HG03280 (cell line): ENCODE results near the gene SNED1.

Experiments used
- ATAC-seq: cut with Tn5 transposase; IDR thresholded peaks from one replicate; pipeline ENCODE4 v1.9.1; 2021; ENCODE audit warnings: mild to moderate bottlenecking, moderate library complexity; ENCODE audit not compliant: unreplicated experiment

SNED1 gene

DNA sequence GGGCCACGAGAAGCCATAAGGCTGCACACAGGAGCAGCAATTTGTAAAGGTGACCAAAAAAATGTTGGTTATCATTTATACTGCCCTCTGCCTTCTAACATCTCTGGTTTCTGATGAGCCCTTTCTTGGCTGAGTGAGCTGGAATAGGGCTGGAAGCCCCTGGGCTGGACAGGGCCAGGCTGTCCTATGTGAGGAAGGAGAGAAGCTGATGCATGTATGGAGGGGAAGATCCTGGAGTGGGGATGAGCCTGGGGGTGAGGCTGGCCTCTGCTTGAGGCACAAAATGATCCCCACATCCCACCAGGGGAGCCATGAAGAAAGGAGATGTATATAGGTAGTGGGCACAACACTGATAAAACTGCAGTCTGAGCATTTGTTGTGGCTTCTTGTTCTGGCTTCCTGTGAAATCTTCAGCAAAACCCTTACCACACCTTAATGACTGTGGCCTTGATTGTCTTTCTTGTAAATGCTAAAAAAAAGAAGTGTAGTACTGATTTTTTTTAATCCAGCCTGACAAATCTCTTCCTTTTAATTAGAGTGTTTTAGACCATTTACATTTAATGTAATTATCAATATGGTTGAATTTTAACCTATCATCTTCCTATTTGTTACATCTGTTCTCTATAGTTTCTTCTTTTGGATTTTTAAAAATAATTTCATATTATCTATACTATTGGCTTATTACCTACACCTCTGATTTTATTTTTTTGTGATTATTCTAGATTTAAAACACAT, 5.6 kb downstream of the SNED1 start:
- no peak for ATAC-seq

DNA sequence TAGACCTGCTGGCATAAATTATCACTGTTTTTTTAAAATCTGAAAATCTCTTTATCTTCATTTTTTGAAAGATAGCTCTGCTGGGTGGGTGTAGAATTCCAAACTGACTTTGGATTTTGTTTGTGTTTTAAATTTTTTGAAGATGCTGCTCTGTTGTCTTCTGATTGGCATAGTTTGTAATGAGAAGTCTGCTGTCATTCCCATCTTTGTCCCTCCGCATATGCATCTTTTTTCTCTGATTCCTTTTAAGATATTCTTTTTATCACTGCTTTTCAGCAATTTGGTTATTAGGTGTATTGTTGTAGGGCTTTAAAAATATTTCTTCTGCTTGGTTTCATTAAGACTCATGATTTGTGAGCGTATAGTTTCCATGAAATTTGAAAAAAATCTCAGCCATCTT, 7.2 kb downstream of the SNED1 start:
- no peak for ATAC-seq

DNA sequence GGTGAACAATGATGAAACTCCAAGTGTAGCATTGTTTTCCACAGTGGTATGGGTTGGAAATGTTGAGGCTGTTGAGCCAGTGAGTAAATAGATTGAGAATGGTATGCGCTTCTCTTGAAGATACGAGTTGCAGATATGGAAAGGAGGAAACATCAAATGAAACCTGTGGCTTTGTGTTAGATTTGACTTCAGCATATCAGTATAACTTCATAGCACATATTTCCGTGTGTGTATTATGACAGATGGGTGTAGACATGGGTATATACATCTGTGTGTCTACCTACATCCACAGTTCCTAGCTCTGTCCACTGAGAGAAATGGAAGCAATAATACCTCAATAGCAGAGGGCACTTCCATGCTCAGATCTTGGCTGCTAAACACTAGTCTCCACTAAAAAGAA, 8.0 kb downstream of the SNED1 start:
- ATAC-seq, result no peak

DNA sequence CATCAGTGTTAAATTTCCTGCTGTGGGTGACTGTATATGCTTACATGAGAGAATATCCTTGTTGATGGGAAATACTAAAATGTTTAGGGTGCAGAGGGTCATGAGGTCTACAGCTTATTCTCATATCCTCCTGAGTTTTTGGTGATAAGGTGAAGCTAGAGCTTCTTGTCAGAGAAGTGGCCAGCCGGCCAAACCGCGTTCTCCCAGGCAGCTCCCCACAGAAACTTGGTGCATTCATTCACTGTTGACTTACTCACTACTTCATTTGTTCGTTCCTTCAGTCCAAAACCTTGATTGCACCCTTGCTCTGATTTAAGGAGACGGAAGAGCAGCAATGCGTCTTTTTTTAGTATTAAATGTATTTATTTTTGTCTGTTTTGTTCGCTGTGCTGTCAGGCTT, 8.7 kb downstream of the SNED1 start:
- no peak for ATAC-seq

DNA sequence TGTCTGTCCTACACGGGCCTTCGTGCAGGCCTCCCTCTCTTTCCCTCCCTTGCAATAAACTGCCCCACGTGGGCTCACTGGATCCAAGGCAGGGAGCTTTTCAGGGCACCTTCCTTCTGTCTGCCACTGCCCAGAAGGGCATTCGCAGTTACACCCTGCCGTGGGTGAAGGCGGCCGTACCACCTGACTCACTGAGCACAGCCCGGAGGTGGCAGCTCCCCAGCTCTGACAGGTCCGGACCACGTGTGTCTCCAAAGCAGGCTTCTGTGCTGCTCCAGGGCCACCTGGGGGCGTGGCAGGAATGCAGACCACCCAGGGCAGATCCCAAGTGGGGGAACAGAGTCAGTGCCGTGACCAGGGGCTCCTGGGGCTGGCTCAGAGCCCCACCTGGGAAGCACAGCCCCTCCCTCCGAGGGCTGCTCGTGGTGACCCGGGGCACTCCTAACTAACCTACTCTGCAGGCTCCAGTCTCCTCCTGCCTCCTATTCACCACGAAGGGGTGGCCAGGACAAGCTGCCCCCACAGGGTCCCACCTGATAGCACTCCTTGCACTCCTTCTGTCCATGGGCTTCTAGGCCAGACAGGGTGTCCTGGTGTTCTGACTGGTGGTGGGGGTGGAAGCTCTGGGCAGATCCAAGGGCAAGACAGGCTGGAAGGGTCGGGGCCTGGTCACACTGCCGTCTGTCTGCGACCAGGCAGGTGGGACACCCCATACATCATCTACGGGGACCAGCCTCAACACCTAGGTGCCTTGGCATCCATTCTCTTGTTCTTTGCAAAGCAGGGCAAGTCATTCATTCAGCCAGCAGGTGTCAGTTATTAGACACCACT, 9.7 kb downstream of the SNED1 start:
- no peak for ATAC-seq

DNA sequence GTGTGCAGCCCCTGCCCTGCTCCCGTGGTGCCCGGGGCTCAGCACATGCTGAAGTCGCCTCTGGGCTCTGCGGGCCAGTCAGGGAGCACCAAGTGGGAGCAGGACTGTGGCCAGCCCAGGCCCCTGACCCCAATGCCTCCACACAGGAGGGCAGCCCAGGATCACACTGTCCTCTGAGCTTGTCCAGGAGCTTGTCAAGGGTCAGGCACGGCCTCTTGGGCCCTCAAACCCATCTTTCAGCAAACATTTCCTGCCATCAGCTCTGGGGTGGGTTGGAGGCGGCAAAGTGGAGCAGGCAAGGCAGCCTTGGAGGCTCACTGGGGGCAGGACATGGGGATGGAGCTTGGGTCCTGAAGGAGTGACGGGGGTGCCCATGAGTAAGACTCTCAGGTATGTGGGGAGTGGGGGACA, 10.3 kb downstream of the SNED1 start:
- ATAC-seq, result no peak

DNA sequence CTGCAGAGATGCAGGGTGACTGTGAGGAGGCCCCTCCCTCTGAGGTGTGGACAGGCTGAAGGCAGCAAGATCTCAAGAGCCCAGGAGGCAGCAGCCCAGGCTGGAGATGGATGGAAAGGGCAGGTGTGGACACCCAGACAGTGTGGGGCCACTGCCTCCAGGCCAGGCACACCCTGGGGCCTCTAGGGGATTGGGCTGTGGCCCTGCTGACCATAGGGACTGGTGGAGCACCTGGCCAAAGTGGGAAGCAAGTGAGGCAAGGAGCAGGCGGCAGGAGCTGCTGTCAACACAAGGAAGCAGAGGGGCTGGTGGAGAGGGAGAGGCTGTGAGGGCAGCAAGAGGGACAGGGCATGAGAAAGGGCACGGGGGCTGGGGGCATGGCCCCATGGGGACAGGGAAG, 10.8 kb downstream of the SNED1 start:
- no peak for ATAC-seq

DNA sequence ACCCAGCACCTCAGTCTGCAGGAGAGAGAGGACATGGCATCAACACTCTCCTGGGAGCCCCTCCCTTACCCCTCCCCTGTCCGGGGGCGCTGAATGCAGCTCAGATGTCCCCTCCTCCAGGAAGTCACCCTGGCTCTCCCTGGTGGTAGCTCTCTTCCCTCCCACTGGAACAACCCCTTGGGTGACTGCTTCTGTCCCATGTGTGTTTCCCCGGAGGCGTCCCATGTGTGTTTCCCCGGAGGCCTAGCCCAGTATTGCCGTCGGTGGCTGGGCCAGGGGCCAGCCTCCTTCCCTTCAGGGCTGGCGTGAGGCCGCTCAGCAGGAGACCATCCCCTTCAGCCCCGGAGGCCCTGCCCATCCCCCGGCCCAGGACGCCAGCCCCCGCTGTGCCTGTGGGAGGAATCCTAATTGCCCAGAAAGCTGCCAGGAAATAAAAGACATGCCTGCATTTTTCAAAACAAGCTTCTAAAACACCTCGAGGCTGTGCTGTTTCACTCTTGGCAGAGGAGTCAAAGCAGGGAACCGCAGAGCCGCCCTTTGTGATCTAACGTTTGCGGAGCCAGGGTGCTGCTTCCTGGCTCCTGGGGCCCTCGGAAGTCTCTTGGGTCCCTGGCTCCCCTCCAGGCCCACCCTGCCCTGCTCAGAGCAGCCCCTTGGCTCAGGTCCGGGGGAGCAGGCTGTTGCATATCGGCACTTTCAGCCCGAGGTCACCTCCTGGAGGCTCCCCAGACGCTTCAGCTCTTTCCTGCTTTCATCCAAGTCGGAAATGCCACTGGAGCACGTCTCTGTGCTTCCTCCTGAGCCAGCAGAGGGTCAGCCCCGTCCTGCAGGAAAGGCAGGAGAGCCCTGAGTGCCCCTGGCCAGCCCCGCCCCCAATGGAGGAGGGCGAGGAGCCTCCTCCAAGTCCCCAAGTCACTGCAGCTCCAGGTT, 11.4 kb downstream of the SNED1 start:
- ATAC-seq, result no peak

DNA sequence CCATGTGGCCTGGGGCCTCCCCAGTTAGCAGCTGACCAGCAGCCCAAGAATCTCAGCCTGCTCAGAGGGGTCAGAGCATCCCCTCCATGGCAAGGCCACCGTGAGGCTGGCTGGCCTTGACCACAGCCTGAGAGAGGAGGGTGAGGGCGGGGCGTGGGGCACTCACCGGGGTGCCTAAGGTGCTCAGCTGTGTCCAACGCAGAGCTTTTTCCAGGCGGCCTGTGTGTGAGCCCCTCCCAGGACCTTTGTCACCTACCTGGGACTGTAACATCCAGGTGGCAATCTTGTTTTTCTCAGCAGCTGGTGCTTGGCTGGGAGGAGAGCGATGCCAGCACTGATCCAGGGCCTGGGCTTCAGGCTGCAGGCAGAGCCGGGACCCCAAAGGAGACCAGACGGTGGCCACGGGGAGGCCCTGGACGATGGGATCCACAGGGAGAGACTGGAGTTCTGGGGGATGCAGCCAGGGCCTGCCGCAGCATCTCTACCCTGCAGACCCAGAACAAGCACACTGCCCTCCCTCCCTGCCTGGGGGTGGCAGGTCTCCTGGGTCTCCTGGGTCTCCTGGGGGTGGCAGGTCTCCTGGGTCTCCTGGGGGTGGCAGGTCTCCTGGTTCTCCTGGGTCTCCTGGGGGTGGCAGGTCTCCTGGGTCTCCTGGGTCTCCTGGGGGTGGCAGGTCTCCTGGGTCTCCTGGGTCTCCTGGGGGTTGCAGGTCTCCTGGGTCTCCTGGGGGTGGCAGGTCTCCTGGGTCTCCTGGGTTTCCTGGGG, 12.3 kb downstream of the SNED1 start:
- ATAC-seq, result no peak

DNA sequence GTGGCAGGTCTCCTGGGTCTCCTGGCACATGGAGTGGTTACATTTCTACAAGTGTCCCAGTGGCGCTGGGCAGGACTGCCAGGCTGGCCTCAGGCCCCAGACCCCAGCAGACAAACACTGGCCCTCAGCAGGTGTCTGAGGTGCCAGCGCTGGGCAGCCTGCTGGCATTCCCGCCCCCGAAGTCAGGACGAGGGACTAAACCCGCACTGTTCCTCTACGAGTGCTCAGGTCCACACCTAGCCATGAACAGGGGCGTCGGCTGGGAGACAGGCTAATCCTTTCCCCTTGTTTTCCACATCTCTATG, 12.8 kb downstream of the SNED1 start:
- ATAC-seq, result no peak

DNA sequence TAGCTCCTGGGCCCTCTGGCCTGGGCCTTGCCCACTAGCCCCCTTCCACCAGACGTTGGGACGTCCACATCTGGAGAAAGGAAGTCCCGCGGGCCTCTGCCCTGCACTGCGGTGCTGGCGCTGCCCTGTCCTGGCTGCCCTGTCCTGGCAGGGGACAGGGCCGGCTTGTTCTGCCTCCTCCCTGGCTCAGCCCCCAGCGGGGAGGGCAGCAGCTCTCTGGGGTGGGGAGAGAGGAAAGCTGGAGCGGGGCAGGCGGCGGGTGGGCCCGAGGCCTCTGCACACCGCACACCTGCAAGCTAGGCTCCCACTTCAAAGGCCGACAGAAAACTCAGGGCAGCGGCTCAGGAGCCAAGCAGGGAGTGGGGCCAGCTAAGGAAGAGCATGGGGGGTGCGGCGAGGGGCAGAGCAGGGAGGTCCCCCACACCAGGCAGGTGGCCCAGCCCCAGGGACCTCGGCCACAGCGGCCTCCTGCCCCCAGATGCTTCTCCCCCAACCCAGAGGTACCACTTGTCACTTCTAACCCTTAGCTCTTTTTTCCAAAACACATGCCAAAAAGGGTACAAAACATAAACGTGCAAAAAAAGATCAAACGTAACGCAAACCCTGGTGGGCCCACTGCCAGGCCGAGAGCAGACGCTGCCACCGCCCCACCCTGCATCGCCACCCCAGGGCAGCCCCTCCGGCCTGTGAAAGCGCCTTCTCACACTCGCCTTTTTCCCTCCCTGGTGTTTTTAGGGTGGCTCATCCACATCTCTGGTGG, 13.5 kb downstream of the SNED1 start:
- ATAC-seq, result no peak

DNA sequence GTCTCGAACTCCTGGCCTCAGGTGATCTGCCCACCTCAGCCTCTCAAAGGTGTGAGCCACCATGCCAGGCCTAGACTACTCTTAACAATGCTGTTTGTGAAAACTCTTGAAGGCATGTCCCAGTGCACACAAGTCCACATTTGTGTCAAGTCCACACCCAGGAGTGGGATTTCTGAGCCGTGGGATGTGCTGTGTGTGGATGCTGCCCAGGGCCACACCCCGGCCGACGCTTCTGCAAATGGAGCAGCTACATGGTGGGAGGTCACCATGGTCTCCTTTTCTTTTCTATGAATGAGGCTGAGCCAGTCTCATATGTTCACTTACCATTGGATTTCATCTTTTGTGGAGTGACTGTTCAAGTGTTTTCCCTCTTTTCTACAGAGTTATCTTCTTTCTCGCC, 15.8 kb downstream of the SNED1 start:
- no peak for ATAC-seq

DNA sequence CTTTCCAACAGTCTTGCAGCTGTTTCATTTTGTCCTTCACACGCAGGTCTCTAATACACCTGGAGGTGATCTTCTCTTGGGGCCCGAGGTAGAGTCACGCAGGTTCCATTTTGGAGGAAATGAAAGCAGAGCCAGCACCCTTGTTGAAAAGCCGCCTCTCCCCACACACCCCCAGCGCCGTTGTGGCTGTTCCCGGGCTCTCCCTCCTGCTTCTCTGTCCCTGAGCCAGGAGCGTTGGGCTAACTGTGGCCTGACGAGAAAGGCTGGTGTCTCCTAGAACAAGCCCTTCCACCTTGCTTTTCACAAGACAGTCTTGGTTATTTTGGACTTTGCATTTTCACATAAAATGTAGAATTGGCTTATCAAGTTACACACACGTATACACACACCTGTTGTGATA, 16.3 kb downstream of the SNED1 start:
- no peak for ATAC-seq

DNA sequence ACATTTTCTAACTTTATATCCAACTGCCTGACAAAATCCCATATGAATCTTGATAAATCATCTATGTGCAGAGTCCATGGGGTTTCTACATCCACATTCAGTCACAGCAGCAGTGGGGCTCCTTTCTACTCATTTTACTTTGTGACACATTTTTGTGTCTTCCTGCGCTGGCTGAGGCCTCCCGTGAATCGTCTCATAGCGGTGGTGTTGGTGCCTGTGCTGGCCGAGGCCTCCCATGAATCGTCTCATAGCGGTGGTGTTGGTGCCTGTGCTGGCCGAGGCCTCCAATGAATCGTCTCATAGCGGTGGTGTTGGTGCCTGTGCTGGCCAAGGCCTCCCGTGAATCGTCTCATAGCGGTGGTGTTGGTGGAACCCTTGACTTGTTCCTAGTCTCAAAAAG, 17.0 kb downstream of the SNED1 start:
- no peak for ATAC-seq

DNA sequence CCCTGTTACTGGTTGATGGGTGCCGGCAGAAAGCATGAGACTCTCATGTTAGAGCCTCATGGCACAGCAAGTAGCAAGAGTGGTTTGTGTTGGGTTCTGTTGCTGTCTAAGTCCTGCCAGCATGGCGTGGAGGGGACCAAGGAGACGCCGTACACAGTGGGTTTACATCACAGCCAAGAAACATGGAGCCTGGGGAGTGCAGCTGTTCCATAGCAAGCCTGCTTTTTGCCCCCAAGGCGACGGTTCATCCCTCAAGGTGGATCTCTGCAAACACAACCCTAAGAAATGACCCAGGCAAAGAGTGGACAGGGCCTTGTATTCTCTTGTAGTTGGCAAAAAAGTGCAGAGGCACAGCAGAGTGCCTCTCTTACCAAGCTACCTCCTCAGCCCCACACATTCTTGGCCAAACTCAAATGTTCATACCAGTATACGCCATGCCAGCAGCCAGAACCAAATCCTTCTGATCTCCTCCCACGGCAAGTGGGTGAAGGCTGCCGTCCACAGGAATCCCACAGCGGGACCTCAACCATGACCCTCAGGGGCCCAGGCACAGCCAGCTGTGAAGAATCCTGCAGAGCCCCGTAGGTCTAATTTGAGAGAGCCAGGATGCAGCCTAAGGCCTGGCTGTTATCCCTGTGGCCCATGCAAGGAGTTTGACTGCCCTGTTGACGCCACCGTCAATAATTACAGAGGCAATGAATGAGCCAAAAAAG, 19.0 kb downstream of the SNED1 start:
- no peak for ATAC-seq

DNA sequence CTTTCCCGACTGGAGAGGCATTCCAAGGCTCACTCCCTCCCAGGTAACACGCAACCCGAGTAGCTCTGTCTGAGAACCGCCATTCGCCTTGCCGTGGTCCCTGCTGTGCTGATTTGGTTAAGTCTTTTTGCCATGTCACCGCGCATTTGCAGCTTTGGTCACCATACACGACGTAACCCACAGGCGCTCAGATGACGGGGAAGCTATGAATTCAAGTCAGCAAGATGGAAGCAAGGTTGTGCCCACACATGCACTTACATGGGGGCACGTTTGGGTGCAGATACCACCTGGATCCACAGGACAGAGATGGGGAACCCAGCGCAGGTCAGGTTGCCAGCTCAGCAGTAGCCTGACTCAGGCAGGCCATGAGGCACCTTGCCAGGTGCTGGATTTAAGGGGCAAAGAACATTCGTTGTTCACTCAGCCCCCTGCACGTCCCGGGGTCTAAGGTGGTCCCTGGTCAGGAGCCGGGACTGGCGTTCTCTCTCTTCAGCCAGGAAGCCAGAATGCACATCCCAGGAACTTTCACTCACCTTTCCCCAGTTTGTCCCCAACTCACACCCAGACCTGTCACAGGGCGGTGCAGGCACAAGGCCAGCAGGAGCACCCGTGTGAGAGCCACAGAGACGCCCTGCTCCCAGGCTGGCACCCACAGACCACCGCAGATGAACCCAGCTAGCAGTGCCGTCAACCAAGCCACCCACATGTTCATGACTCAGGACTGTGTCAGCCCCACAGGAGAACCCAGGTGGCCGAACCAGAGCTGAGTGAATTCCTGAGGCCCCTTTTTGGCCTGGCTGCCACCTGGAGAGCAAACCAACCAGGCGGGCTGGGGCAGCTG, 19.9 kb downstream of the SNED1 start:
- no peak for ATAC-seq

DNA sequence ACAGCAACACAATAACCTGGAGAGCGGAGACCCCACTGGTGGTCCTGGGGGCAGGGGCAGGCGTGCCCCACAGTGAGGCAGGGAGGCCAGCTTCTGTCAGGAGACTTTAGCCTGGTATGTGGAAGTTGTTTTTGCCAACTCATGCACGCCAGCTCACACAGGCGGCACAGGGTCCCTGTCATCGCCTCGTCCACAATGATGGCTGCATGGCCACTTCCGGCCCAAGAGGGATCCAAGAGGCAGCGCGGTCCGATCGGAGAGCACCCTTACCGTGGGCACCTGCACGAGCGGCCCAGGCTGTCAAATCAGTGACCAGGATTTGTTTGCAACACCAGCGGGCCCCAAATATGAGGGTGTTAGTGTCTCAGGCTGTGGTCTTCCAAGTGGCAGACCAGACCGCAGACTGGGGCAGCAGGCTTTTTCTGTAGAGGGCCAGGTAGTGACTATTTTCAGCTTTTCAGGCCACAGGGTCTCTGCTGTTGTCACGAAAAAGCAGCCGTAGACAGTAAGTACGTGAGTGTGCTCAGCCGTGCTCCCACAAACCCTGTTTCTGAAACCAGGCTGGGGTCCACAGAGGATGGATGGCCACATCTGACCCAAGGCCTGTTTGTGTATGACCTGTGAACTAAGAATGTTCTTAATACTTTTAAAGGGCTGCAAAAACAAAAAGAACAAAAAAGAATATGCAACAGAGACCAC, 21.2 kb downstream of the SNED1 start:
- no peak for ATAC-seq

DNA sequence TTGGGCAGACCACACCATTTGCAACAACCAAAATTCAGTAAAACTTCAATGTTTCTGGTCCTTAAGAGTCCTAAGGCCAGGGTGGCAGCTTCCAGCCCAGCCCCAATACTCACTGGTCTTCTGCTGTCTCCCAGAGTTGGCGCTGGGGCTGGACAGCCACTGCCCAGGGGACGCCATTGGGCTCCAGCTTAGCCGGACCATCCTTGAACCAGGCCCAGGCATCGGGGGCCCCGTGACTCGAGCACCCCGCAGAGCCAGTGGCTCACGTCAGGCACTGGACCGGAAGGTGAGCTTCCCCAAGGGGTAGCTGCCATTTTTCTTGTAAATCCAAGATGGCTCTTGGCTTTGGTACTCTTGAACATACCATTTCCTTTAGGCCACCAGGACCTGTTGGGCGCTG, 21.8 kb downstream of the SNED1 start:
- ATAC-seq, result no peak
